DMS53 treated with DMSO at 0.1 percent for 48 hours (cell line): Measurements from ENCODE around the gene BCAS4.

ENCODE experiments used
- DNase-seq: peaks from one replicate; lab custom pipeline; 2025; ENCODE audit not compliant: unreplicated experiment; lab: John Stamatoyannopoulos, UW

Gene BCAS4

DNA sequence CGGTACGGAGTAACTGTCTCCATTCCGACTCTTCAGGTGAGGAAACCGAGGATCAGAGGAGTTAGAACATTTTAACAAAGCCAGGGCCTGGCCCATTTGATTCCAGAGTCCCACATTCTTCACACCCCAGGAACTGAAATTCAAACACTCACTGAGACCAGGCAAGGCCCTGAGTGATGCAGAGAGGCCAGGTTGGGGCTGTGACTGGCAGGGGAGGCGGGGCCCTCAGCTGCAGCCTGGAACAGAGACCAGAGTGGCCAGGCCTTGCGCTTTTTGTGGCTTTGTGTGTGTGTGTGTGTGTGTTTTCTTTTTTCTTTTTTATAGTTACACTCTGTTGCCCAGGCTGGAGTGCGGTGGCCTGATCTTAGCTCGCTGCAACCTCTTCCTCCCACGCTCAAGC, 57.2 kb downstream of the BCAS4 start:
- DNase-seq: no peak

DNA sequence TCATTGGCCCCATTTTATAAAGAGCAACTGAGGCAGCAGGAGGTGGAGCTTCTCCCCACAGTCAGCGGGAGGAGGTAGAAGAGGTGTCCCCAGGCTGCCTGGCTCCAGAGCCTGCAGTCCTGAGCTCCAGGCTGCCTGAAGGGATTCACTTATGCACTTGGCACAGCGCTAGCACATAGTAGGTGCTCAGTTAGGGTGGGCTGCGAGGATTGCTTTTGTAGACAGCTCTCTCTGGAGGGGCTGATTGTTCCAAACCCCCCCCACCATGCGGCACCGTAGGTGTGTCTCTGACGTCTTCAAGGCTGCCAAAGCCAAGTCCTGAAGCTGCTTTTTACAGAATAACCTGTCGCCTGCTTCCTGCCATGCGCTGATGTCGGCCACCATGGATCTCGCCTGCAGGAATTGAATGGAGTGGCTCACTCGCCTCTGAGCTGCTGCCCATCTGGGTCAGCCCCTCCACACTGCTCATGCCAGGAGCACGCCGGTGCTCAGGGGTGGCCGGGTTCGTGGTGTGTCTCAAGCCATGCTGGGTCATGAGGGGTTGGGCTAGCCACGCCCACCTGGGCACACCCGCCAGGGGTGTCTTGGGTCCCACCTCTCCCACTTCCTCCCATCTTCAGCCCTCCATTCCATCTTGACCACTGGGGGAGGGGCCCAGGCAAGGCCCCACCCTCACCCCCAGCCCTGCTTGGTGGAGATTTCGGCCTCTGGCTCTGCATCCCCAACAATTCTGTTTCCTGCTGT, 59.8 kb downstream of the BCAS4 start:
- no peak for DNase-seq

DNA sequence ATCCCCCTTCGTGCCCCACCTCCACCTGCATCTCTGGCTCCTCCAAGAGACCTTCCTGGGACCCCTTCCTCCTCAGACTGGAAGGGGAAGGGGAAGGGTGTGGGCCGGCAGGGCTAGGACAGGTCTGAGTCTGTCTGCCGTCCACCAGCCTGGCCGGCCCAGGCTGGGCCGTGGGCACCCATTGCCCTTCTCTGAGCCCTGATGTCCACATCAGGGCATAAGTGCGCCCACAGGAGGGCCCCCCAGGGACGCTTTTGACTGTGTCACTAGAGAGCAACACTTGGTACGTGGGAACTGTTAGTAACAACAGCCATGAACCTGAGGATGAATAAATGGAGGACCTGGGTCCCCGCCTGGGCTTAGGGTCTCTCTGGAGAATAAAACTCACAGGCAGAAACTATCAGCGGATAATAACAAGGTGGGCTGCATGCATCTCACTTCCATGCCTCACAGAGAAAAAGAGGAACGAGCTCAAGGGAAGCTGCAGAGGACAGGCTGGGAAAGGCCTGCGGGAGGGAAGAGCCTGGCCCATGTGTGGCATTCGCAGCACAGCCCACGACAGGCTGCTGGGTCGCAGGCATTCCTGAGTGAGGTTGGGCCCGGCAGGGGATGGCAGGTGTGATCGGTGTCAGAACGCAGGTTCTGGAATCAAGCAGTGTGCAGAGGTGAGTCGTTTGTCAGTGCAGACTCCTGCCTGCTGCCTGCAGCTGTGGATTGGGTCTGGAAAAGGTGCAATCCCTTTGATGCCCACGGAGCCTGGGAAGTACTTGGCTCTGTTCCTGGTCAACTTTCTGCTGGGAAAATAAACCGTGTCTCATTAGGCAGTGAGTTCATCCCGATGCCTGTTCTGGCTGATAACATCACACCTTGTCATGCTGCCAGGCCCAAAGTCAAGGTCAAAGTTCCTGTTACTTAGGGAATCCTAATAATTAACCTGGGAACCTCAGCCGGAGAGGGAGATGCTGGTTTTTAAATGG, 60.9 kb downstream of the BCAS4 start:
- no peak for DNase-seq

DNA sequence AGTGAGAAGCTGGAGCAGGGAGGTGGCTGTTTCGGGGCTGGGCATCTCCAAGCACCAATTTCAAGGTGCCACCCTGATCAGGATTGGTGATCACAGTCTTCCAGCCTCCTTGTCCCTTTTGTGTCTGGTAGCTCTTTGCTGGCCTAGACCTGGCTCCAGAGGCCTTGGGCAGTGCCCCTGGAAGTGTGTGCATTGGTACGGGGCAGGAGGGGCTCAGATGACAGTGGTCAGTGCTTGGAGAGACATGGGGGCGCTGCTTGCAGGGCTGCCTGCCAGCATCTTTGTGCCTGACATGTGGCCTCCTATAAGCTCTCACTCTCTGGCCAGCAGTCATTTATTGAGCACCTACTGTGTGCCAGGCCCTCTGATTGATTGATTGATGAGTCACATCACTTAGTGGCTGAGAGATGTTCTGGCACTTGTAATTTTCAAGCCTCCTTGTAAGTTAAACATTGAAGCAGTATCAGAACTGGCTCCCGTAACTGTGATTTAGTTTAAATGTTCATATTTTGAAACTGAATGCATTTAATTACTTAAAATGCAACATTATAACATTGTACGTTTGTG, 61.7 kb downstream of the BCAS4 start:
- DNase-seq: no peak

DNA sequence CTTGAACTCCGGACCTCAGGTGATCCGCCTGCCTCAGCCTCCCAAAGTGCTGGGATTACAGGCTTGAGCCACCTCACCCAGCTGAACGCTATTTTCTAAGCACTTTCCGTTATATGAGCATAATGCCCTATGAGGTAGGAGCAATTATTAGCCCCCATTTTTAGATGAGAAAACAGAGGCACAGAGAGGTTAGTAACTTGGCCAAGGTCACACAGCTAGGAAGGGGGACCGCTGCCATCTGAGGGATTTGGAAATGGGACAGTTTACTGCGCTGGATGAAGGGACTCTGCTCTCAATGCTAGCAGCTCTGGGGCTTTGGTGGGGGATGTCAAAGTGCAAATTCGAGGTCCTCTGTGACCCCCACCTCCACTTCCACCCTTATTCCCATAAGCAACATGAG, 62.5 kb downstream of the BCAS4 start:
- no peak for DNase-seq

DNA sequence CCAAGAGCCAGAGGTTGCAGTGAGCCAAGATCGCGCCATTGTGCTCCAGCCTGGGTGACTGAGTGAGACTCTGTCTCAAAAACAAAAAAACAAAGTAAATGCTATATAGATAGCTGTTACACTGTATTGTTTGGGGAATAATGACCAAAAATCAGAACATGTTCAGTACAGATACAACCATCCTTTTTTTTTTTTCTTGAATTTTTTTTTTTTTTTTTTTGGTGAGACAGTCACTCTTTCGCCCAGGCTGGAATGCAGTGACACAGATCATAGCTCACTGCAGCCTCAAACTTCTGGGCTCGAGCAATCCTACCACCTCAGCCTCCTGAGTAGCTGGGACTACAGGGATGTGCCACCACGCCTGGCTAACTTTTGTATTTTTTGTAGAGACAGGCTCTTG, 63.7 kb downstream of the BCAS4 start:
- no peak for DNase-seq

DNA sequence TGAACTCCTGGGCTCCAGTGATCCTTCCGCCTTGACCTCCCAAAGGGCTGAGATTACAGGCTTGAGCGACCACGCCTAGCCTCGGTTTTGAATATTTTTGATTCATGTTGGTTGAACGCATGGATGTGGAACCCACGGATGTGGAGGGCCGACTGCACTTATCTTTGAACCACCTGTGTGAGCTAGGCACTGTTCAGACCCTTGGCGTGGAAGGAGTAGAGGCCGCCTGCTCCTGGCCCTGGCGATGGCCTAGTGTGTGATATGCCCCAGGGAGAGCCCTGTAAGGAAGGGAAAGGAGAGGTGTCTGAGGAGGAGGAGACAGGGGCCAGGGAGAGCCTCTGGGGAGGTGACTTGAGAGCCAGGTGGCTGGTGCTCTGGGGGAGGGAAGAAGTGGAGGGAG, 64.3 kb downstream of the BCAS4 start:
- no peak for DNase-seq

DNA sequence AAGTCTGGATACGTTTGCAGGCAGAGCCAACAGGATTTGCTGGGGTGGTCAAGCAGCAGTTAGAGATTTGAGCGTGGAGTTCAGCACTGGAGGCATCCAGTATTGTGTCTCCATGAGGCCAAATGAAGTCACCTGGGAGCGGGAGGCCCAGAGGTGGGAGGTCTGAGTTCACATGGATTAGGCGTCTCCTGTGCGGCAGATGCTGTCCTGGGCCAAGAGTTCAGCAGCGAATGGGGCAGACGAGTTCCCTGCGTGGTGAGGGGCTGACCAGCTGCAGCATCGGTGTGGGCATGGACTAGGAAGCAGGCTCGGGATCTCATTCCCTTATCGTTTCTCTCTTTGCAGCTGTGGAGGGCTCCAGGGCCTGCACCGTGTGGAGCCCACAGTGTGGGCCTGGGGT, 66.2 kb downstream of the BCAS4 start:
- DNase-seq: no peak

DNA sequence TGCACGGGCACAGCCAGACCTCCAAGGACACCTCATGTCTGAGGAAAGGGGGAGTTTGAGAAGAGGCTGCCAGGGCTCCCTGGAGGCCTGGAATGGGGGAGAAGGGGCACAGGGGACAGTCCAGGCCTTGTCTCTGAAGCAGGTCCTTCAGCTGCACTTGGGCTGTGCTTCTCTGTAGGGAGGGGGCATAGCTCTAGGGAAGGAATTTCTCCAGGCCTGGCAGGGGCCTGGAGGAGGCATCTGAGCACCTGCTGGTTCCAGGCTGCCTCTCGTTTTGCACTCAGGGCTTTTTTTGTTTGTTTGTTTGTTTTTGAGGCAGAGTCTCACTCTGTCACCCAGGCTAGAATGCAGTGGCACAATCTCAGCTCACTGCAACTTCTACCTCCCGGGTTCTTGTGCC, 67.7 kb downstream of the BCAS4 start:
- DNase-seq: no peak

DNA sequence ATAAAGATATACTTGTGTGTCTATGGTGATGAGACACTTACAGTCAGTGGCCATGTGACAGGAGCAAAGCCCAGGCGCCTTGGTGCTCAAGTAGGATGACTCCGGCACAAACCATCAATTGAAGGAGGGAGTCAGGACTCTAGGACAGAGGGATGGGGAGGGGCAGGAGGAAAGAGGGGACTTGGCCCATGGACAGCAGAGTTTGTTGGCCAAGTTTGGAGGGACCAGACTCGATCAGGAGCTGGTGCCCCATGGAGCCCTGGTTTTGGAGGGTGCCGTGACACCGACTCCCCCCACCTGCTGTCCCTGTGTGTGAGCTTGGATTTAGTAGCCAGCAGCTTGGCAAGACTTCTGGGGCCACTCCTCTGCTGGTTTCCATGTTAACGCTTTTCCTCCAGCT, 70.3 kb downstream of the BCAS4 start:
- no peak for DNase-seq

DNA sequence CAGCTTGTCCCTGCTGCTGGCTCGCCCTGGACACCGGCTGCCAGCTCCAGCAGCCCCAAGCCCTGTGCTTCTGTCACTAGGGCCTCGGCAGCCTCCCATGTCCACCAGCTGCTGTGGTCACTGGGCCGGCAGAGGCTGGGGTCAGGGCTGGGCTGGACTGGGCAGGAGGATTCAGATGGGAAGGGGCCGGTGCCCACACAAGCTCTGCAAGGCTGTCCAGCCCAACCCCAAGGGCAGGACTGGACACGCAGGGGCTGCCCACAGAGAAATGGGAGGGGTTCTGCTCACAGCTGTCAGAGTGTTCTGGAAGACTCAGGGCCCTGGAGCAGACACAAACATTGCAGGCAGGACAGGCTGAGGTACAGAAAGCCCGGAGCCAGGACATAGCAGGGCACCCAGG, 70.7 kb downstream of the BCAS4 start:
- DNase-seq: no peak

DNA sequence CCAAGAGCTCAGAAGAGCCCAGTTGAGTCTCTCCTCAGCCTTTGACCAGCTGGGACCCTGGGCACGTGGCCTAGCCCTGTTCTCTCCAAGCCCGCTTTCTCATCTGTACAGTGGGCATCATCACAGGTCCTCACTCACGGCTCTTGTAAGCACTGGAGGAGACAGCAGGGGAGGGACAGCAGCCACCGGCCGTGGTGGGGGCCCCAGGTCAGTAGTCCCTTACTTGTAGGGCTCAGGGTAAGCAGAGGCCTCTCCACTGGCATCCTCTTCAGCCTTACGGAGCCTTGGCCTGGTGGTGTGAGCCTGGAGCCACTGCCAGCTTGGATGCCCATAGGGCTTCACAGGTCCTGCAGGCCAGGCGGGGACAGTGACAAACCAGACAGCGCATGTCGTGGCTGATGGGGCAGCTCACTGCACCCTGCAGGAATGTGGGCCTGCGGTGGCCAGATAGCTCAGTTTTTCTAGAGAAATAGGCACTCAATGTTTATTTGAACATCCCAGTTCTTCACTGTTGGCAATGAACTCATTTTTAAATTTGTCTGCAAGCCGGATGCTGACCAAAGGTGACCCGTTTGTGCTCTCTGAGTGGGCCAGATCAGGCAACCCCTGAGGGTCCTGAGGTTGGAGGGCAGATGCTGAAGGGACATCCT, 71.3 kb downstream of the BCAS4 start:
- DNase-seq: no peak

DNA sequence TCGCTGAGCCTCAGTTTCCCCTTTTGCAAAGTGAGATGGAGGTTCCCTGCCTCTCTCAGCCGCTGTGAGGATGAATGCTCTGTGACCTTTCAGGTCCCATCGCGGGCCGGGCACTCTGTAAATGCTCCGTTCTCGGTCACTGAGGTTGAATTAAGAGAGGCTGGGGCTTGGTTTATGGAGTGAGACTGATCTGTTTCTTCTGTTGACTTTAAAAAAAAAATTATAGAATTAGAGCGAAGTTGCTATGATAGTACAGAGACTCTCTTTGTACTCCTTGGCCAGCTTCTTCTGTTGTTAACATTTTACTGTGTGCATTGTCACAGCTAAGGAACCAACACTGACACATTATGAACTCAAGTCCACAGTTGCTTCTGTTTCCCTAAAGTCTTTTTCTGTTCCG, 72.0 kb downstream of the BCAS4 start:
- DNase-seq: no peak

DNA sequence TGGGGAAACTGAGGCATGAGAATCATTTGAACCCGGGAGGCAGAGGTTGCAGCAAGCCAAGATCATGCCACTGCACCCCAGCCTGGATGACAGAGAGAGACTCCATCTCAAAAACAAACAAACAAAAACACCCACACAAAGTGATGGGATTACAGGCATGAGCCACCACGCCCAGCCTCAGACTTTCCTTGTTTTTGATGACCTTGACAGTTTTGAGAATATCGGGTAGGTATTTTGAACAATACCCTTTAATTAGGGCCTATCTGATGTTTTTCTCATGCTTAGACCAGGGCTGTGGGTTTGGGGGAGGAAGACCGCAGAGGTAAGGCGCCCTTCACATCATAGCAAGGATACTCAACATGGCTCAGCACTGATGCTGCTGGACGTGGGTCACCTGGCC, 72.9 kb downstream of the BCAS4 start:
- no peak for DNase-seq

DNA sequence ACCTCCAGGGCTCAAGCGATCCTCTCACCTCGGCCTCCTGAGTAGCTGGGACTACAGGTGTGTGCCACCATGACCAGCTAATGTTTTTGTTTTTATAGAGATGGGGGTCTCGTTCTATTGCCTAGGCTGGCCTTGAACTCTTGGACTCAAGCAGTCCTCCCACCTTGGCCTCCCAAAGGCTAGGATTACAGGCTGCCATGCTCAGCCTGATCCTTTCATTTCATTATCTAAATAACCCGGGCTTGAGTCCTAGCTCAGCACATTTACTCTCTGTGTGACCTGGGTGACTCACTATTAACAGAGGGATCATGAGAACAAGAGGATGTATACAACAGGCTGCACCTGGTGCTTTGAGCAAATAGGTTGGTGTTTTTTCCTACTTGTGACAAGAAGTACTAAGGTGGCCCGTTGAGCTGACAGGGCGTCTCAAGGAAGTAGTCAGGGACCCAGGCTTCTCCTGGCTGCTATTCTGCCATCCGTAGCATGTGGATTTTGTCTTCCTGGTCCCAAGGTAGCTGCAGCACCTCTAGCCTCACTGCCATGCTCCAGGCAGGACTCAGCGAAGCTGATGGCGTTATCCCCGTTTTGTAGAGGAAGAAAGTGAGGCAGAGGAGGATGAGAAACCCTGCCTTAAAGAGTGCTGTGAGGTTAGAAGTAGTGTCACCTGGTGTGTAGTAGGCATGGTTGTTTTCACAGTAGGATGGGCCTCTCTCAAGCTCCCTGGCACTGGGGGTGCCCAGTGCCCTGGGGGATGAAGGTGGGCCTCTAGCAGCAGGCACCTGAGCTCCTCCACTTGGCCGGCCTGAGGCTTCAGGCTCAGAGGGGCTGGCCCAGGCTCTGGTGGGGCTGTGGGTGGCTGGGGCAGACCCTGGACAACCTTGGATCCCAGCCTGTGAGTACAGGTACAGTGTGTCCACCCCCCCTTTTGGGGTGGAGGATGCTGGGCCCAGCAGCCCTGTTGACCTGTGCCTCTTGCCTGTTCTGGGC, 73.9 kb downstream of the BCAS4 start:
- DNase-seq: peak; percentile 94

DNA sequence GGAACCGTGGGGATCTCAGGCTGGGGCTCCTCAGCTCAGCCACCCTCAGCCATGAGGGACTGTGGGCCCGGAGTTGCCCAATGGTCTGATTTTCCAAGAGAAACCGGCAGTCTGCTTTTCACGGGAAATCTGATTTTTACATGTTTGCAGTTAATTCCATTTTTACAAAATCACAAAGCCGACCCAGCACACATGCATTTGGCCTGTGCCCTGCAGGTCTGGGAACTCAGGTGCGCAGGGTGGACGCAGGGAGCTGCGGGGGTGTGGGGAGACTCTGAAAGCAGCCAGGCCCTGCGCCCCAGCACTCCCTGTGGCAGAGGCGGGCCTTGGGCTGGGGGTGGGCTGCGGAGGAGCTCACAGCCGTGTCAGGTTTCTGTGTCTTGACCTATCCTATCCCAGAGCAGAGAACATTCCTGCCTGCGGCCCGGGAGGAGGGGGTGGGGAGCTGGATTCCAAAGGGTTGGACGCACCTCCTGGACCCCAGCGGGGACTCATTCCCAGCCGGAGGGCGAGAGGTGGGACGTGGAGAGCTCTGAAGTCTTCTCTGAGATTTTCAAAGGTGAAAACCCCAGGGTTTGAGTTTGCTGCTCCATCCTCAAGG, 75.8 kb downstream of the BCAS4 start:
- DNase-seq: no peak

DNA sequence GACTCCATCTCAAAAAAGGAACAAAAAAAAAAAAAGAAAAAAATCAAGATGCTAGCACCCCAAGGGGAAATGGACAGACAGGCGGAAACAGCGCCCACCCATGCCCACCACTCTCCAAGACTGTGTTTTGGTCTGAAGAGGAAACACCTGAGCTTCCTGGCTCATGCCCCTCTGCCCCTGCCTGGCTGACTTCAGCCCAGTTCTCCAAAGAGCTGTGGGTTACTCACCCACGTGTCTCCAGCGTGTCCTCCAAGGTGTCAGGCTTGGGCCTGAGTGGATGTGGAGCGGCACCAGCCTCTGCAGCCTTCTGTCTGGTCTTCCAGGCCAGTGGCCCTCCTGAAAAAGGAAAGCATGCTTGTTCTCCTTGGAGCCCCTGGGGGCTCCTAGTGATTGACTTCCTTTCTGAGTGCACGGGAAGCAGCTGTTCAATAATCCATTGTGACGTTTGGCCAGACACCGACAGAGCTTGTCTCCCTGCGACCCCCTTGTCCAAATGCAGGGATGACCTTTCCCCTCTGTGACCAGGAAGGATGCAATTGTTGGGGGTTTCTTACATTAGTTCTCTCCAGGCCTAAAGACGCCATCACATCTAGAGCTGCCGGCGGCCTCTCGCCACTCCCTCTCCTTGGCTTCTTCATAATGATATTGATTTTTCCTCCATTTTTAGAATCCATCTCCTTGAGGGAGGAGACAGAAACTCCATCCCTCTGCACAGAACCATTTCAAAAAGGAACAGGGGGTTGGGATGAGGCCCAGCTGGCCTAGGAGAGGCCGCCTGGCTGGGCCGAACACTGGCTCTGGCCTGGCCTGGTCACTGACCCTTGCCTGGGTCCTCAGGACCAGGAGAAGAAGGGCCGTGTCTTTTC, 77.9 kb downstream of the BCAS4 start:
- DNase-seq: no peak

DNA sequence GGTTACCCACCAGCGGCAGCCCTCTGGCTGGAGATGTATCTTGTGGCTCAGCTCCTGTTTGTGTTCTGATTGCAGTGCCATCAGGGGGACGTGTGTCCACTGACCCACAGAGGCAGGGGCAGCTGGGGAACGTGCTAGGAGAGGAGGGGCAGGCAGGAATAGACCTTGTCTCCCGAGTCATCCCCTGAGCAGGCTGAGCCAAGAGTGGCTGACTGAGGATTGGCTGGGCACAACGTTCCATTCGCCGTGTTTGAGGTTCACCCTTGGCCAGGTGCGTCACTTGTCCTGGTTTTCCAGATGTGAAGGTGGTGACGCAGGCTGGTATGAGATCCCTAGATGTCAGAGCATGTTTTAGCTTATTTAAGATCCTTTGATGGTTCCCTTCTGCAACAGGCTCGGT, 78.7 kb downstream of the BCAS4 start:
- no peak for DNase-seq
